HCT116 (cell line): ENCODE results near the gene TARBP1. TPM values are rescaled to one million over a fixed set of nuclear protein-coding genes. Genes with fewer than 3 reads are reported as not detected.
A peak's percentile ranks its signal among the peaks of the same experiment; 100 is the strongest.

Experiments used
- ATAC-seq: fragments of 200-7000 bp; cut with Tn5 transposase; 2 replicates; pipeline ENCODE4 v1.9.1; 2020; ENCODE audit warnings: mild to moderate bottlenecking, moderate library complexity
- BruUV-seq: library from RNA; stranded (reverse); fragments of 400-500 nt; replicated peaks from 2 replicates; lab custom pipeline; 2021; lab: Mats Ljungman, UMichigan
- CTCF ChIA-PET: fragments of 300-600 bp; sonication (Branson Sonifier 250); formaldehyde crosslinking; loops from one replicate; lab custom pipeline; 2021; ENCODE audit warnings: antibody characterized with exemption; lab: Charles Lee
- POLR2A ChIA-PET: fragments of 300-600, 350-600 bp; sonication (Branson Sonifier 250); formaldehyde crosslinking; loops from one replicate; lab custom pipeline; 2021; ENCODE audit warnings: antibody characterized with exemption; lab: Charles Lee
- RAD21 ChIA-PET, 2 experiments: fragments of 300-600 bp; sonication (Branson Sonifier 250); formaldehyde crosslinking; loops; one replicate each; lab custom pipeline; 2023; ENCODE audit warnings: low total read pairs in 2 of 2; ENCODE audit not compliant: uncharacterized antibody in 2 of 2, unreplicated experiment in 2 of 2, low non-redundant PET in 1 of 2; lab: Charles Lee
- DNase-seq: peaks from one replicate; pipeline ENCODE4 v3.0.0-alpha.2; 2010; ENCODE audit warnings: low read depth, low spot score
- H2AFZ ChIP-seq: fragments of 200-600 bp; shearing (Covaris generic), sonication (generic); 2 replicates; pipeline ENCODE4 v1.6.1; 2017; ENCODE audit warnings: low read depth, mixed run types, mixed read lengths, antibody characterized with exemption, low read length; ENCODE audit not compliant: poor library complexity, severe bottlenecking
- H3K27ac ChIP-seq: 2 replicates; pipeline ENCODE4 v1.5.1; 2012; ENCODE audit warnings: low read depth, low read length
- H3K27me3 ChIP-seq: fragments of 200-600 bp; sonication (generic); 2 replicates; pipeline ENCODE4 v1.6.1; 2016; ENCODE audit warnings: mixed run types, low read length, mixed read lengths; ENCODE audit not compliant: insufficient read depth
- H3K36me3 ChIP-seq, 2 experiments: fragments of 200-500 bp in 1 of 2; fragments of 200-600 bp in 1 of 2; sonication (Bioruptor generic) in 1 of 2; sonication (generic) in 1 of 2; 2 replicates each; pipeline versions ENCODE4 v1.5.1 to v1.6.1; 2014 to 2016; ENCODE audit warnings: low read length in 2 of 2, inconsistent platforms in 1 of 2, mixed read lengths in 1 of 2, mixed run types in 1 of 2; ENCODE audit not compliant: insufficient read depth in 2 of 2, control insufficient read depth in 1 of 2
- H3K4me1 ChIP-seq, 2 experiments: fragments of 200-600 bp in 1 of 2; sonication (generic) in 1 of 2; 2 replicates each; pipeline versions ENCODE4 v1.5.1 to v1.6.1; 2012 to 2017; ENCODE audit warnings: low read length in 2 of 2, inconsistent platforms in 1 of 2, mild to moderate bottlenecking in 1 of 2, mixed read lengths in 1 of 2, mixed run types in 1 of 2, moderate library complexity in 1 of 2; ENCODE audit not compliant: insufficient read depth in 2 of 2, control insufficient read depth in 1 of 2
- H3K4me2 ChIP-seq: fragments of 200-600 bp; sonication (generic); 2 replicates; pipeline ENCODE4 v1.6.1; 2017; ENCODE audit warnings: mixed run types, low read length, mixed read lengths
- H3K4me3 ChIP-seq, 2 experiments: fragments of 200-600 bp in 1 of 2; sonication (generic) in 1 of 2; replicated peaks in 1 of 2; 2 replicates each; pipeline ENCODE4 v1.5.1; 2011 to 2016; ENCODE audit warnings: low read length in 2 of 2, control low read depth in 1 of 2, low read depth in 1 of 2, mild to moderate bottlenecking in 1 of 2, mixed read lengths in 1 of 2, mixed run types in 1 of 2
- H3K79me2 ChIP-seq: fragments of 200-600 bp; sonication (generic); 2 replicates; pipeline ENCODE4 v1.6.1; 2017; ENCODE audit warnings: mild to moderate bottlenecking, mixed run types, low read length, moderate library complexity, mixed read lengths; ENCODE audit not compliant: insufficient read depth
- H3K9ac ChIP-seq: fragments of 200-600 bp; sonication (generic); 2 replicates; pipeline ENCODE4 v1.6.1; 2016; ENCODE audit warnings: low read length, mixed read lengths
- H3K9me2 ChIP-seq: fragments of 200-600 bp; sonication (generic), shearing (Covaris generic); 2 replicates; pipeline ENCODE4 v1.6.1; 2017; ENCODE audit warnings: mixed run types, mild to moderate bottlenecking, moderate library complexity; ENCODE audit not compliant: insufficient read depth
- H3K9me3 ChIP-seq, 2 experiments: fragments of 200-500 bp in 1 of 2; fragments of 200-600 bp in 1 of 2; sonication (Bioruptor generic) in 1 of 2; sonication (generic) in 1 of 2; 2 replicates each; pipeline ENCODE4 v1.6.1; 2014 to 2017; ENCODE audit warnings: low read length in 2 of 2, mixed read lengths in 2 of 2, inconsistent platforms in 1 of 2, low read depth in 1 of 2, mild to moderate bottlenecking in 1 of 2, mixed run types in 1 of 2, moderate library complexity in 1 of 2; ENCODE audit not compliant: control insufficient read depth in 1 of 2, insufficient read depth in 1 of 2
- H4K20me1 ChIP-seq: fragments of 200-600 bp; sonication (generic), shearing (Covaris generic); 2 replicates; pipeline ENCODE4 v1.6.1; 2017; ENCODE audit warnings: mixed run types, mild to moderate bottlenecking, moderate library complexity; ENCODE audit not compliant: insufficient read depth
- ATF3 ChIP-seq: IDR thresholded peaks from 2 replicates; pipeline ENCODE4 v1.6.1; 2012
- CBX3 ChIP-seq: IDR thresholded peaks from 2 replicates; pipeline ENCODE4 v1.6.1; 2012; ENCODE audit warnings: low read depth
- CEBPB ChIP-seq: IDR thresholded peaks from 2 replicates; pipeline ENCODE4 v1.6.1; 2012; ENCODE audit warnings: low read depth
- CTCF ChIP-seq, 3 experiments: fragments of 200-600 bp in 1 of 3; sonication (generic) in 1 of 3; IDR thresholded peaks in 2 of 3; conservative IDR thresholded peaks in 1 of 3; 2 replicates each; pipeline ENCODE4 v1.5.1; 2012 to 2017; ENCODE audit warnings: low read depth in 2 of 3, low read length in 2 of 3, antibody characterized with exemption in 1 of 3, borderline replicate concordance in 1 of 3, control low read depth in 1 of 3, mild to moderate bottlenecking in 1 of 3, mixed read lengths in 1 of 3, mixed run types in 1 of 3, moderate library complexity in 1 of 3; ENCODE audit not compliant: insufficient read depth in 1 of 3
- EGR1 ChIP-seq: IDR thresholded peaks from 2 replicates; pipeline ENCODE4 v1.6.1; 2012; ENCODE audit warnings: low read depth
- EZH2phosphoT487 ChIP-seq: fragments of 200-600 bp; IDR thresholded peaks from 2 replicates; pipeline ENCODE4 v1.6.1; 2018; ENCODE audit warnings: antibody characterized with exemption, borderline replicate concordance
- FOSL1 ChIP-seq: IDR thresholded peaks from 2 replicates; pipeline ENCODE4 v1.6.1; 2012; ENCODE audit warnings: low read depth
- JUND ChIP-seq: IDR thresholded peaks from 2 replicates; pipeline ENCODE4 v1.6.1; 2012
- POLR2A ChIP-seq: IDR thresholded peaks from 2 replicates; pipeline ENCODE4 v1.7.0; 2011; ENCODE audit warnings: borderline replicate concordance; ENCODE audit not compliant: insufficient read depth, insufficient read length; ENCODE audit errors: extremely low read depth
- POLR2AphosphoS5 ChIP-seq: IDR thresholded peaks from 2 replicates; pipeline ENCODE4 v1.6.1; 2011; ENCODE audit warnings: mild to moderate bottlenecking, low read depth, low read length, moderate library complexity
- RAD21 ChIP-seq: IDR thresholded peaks from 2 replicates; pipeline ENCODE4 v1.6.1; 2012; ENCODE audit warnings: low read depth, mild to moderate bottlenecking
- REST ChIP-seq: IDR thresholded peaks from 2 replicates; pipeline ENCODE4 v1.6.1; 2012; ENCODE audit warnings: low read depth
- SIN3A ChIP-seq: IDR thresholded peaks from 2 replicates; pipeline ENCODE4 v1.6.1; 2012; ENCODE audit warnings: low read depth
- SRF ChIP-seq: IDR thresholded peaks from 2 replicates; pipeline ENCODE4 v1.6.1; 2012; ENCODE audit warnings: low read depth
- TCF7L2 ChIP-seq: IDR thresholded peaks from 2 replicates; pipeline ENCODE4 v1.7.0; 2011; ENCODE audit warnings: borderline replicate concordance, inconsistent platforms; ENCODE audit not compliant: insufficient read depth, insufficient read length; ENCODE audit errors: extremely low read depth
- YY1 ChIP-seq: IDR thresholded peaks from 2 replicates; pipeline ENCODE4 v1.6.1; 2011; ENCODE audit warnings: low read length, low read depth, moderate library complexity, mild to moderate bottlenecking; ENCODE audit not compliant: insufficient replicate concordance; ENCODE audit errors: extremely low read depth
- ZBTB33 ChIP-seq: IDR thresholded peaks from 2 replicates; pipeline ENCODE4 v1.6.1; 2011; ENCODE audit warnings: mild to moderate bottlenecking, low read length, moderate library complexity; ENCODE audit not compliant: insufficient replicate concordance; ENCODE audit errors: extremely low read depth
- ZNF274 ChIP-seq: fragments of 200-500 bp; sonication (Bioruptor generic); IDR thresholded peaks from 2 replicates; pipeline ENCODE4 v1.6.1; 2014; ENCODE audit warnings: mild to moderate bottlenecking, low read depth, low read length, inconsistent platforms
- intact Hi-C: fragments of 100-400 bp; cut with micrococcal nuclease; formaldehyde crosslinking; loops from 2 replicates; pipeline ENCODE4 v1.10.0; 2022
- total RNA-seq: library from RNA; stranded (reverse); gene quantifications from one replicate; pipeline ENCODE4 v1.2.1, GENCODE V29; 2021; ENCODE audit not compliant: unreplicated experiment

Gene TARBP1
- total RNA-seq, 1 experiment from 2014 or later, result 17.2 TPM

GRCh38 chr1:234373959-234374254 is 105.1 kb downstream of the TARBP1 start:
- intact Hi-C loops, result no loop called here
- H3K4me1 ChIP-seq, result peaks cover 3 to 11% of the 10 kb centered on the region in 2 experiments; a peak in 2 of 4 replicates
- H3K9me2 ChIP-seq, result no peaks in the 10 kb centered on the region
- no peak; the same call in 1 of the 2 replicates for ATAC-seq
- no peaks in the 10 kb centered on the region for H3K9me3 ChIP-seq
- TF ChIP-seq EZH2phosphoT487 (no peak), SRF (no peak), ATF3 (no peak), ZBTB33 (no peak), JUND (no peak), YY1 (no peak), SIN3A (no peak), CEBPB (no peak), REST (no peak), TCF7L2 (no peak), CTCF (IDR thresholded peaks at IDR 0.05 in 2 of 3, conservative IDR thresholded peaks at IDR 0.05 in 1 of 3; ENCODE audit: borderline replicate concordance in 1 of 3, insufficient read depth in 1 of 3, low read depth in 2 of 3, low read length in 2 of 3) (no peak), CBX3 (no peak), EGR1 (no peak), RAD21 (no peak), FOSL1 (no peak), ZNF274 (no peak), POLR2AphosphoS5 (no peak), POLR2A (no peak)
- H3K9ac ChIP-seq, result peak overlapping the region; percentile 95
- peak overlapping the region; percentile 79 to 93 for H3K4me3 ChIP-seq
- peak overlapping the region; percentile 75 for H3K4me2 ChIP-seq
- BruUV-seq, result no TSS peak
- ChIA-PET POLR2A (interaction anchor here (1.0 to 1.2 kb wide), 4 partner anchors 9 to 62 kb away, joined by 3 to 4 read pairs (median 4); no protein-coding TSS in a partner anchor), RAD21 (no interaction called here), CTCF (no interaction called here)
- DNase-seq, result no peak
- H3K27me3 ChIP-seq, result no peaks in the 10 kb centered on the region
- peaks cover 24% of the 10 kb centered on the region for H3K79me2 ChIP-seq
- peaks cover 5 to 17% of the 10 kb centered on the region in 2 experiments; a peak in 2 of 4 replicates for H3K36me3 ChIP-seq
- H3K27ac ChIP-seq, result peak overlapping the region; percentile 77
- H4K20me1 ChIP-seq, result no peaks in the 10 kb centered on the region
- peak overlapping the region; percentile 65 for H2AFZ ChIP-seq
